H4 (cell line): ENCODE results near the gene CHP2. TPM values are rescaled to one million over a fixed set of nuclear protein-coding genes. Genes with fewer than 3 reads are reported as not detected.
A peak's percentile ranks its signal among the peaks of the same experiment; 100 is the strongest.
"Not testable (repeated sequence)": the region's sequence is repeated elsewhere in the genome, so short reads cannot be mapped to it uniquely, and the experiment has no call there.

Experiments used
- DNase-seq: peaks from one replicate; pipeline ENCODE4 v3.0.0-alpha.2; 2015; ENCODE audit warnings: low spot score
- total RNA-seq: library from RNA; depleted of rRNA; stranded (reverse); fragments of >200 nt; shearing (Covaris generic); gene quantifications from 2 replicates; pipeline ENCODE4 v1.2.3, GENCODE V29; 2014; rRNA removed

CHP2 gene
- total RNA-seq: not detected in 2 replicates

GRCh38 chr16:23754594-23755483 lies at the start of gene CHP2:
TSS of gene CHP2 (plus strand) at chr16:23755026. CDS start at chr16:23755050, 24 bp downstream.
- DNase-seq: no peak

GRCh38 chr16:23705517-23705902 lies 49.3 kb upstream of the CHP2 start:
- DNase-seq: no peak

GRCh38 chr16:23706439-23706838 lies 48.4 kb upstream of the CHP2 start:
- DNase-seq: no peak

GRCh38 chr16:23709536-23709935 lies 45.3 kb upstream of the CHP2 start:
- no peak for DNase-seq

- no peak for DNase-seq
Measured at GRCh38 chr16:23710008-23710407, 44.8 kb upstream of the CHP2 start.

GRCh38 chr16:23710504-23710903 lies 44.3 kb upstream of the CHP2 start:
- no peak for DNase-seq

- DNase-seq: no peak
Measured at GRCh38 chr16:23711785-23712184, 43.0 kb upstream of the CHP2 start.

- no peak for DNase-seq
Measured at GRCh38 chr16:23712976-23713375, 41.9 kb upstream of the CHP2 start, which contains the start of gene ERN2. TSS of gene ERN2 (minus strand) at chr16:23713222. CDS start at chr16:23713187, 35 bp downstream.

- no peak for DNase-seq
Measured at GRCh38 chr16:23716484-23716883, 38.3 kb upstream of the CHP2 start.

- not testable (repeated sequence) for DNase-seq
Measured at GRCh38 chr16:23722613-23723240, 32.1 kb upstream of the CHP2 start.

- DNase-seq: peak; percentile 16
Measured at GRCh38 chr16:23724096-23724784, 30.6 kb upstream of the CHP2 start.

- no peak for DNase-seq
Measured at GRCh38 chr16:23724785-23725131, 30.1 kb upstream of the CHP2 start.

- DNase-seq: no peak
Measured at GRCh38 chr16:23726710-23727109, 28.1 kb upstream of the CHP2 start.

- DNase-seq: no peak
Measured at GRCh38 chr16:23728112-23728477, 26.7 kb upstream of the CHP2 start.

- peak; percentile 82 for DNase-seq
Measured at GRCh38 chr16:23729503-23730424, 25.1 kb upstream of the CHP2 start.

GRCh38 chr16:23734176-23734893 lies 20.5 kb upstream of the CHP2 start:
- no peak for DNase-seq

- DNase-seq: not testable (repeated sequence)
Measured at GRCh38 chr16:23737423-23738028, 17.3 kb upstream of the CHP2 start.

GRCh38 chr16:23739516-23739915 lies 15.3 kb upstream of the CHP2 start:
- DNase-seq: no peak

- DNase-seq: no peak
Measured at GRCh38 chr16:23741675-23742303, 13.0 kb upstream of the CHP2 start.

- DNase-seq: no peak
Measured at GRCh38 chr16:23742766-23743165, 12.1 kb upstream of the CHP2 start.
